ENCODE measurements around the gene ASAP3. TPM values are rescaled to one million over a fixed set of nuclear protein-coding genes. Genes with fewer than 3 reads are reported as not detected.
A peak's percentile ranks its signal among the peaks of the same experiment; 100 is the strongest.

Gene ASAP3
- total RNA-seq, 2 experiments from 2014 or later, result 0.81 to 1.2 TPM

GRCh38 chr1:23524716-23525401 lies 40.9 kb upstream of the ASAP3 start:
- Mint-ChIP-seq H3K27me3 (no peaks in the 10 kb centered on the region), H3K9me3 (no peaks in the 10 kb centered on the region), H3K27ac (peak overlapping the region; percentile 88), H3K36me3 (ENCODE audit: low read depth) (no peaks in the 10 kb centered on the region), H3K4me1 (ENCODE audit: low read depth) (peaks cover 73% of the 10 kb centered on the region), H3K4me3 (peak overlapping the region; percentile 74)
- POLR2A ChIA-PET, result interaction anchor here (0.6 to 5.9 kb wide), 11 partner anchors 9 to 102 kb away, joined by 3 to 38 read pairs (median 4); partner anchors contain the start of gene ID3
- H3K9me3 ChIP-seq (ENCODE audit: control insufficient read depth in 1 of 2, insufficient read depth in 1 of 2, low read length in 2 of 2), result no peaks in the 10 kb centered on the region
- CTCF ChIA-PET, result interaction anchor here (1.7 to 3.2 kb wide), 4 partner anchors 15 to 112 kb away, joined by 7 to 21 read pairs (median 12); no protein-coding TSS in a partner anchor
- H3K27ac ChIP-seq (ENCODE audit: low read depth in 1 of 2, low read length in 2 of 2), result peak overlapping the region; percentile 24 to 58
- intact Hi-C loops (cut with DNase I, micrococcal nuclease), result no loop called here
- TF ChIP-seq, protein P1, sequence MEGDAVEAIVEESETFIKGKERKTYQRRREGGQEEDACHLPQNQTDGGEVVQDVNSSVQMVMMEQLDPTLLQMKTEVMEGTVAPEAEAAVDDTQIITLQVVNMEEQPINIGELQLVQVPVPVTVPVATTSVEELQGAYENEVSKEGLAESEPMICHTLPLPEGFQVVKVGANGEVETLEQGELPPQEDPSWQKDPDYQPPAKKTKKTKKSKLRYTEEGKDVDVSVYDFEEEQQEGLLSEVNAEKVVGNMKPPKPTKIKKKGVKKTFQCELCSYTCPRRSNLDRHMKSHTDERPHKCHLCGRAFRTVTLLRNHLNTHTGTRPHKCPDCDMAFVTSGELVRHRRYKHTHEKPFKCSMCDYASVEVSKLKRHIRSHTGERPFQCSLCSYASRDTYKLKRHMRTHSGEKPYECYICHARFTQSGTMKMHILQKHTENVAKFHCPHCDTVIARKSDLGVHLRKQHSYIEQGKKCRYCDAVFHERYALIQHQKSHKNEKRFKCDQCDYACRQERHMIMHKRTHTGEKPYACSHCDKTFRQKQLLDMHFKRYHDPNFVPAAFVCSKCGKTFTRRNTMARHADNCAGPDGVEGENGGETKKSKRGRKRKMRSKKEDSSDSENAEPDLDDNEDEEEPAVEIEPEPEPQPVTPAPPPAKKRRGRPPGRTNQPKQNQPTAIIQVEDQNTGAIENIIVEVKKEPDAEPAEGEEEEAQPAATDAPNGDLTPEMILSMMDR (IDR thresholded peaks at IDR 0.05), result no peak
- peak overlapping the region; percentile 10 for H3K4me3 ChIP-seq (ENCODE audit: low read length)
- no peaks in the 10 kb centered on the region for H3K36me3 ChIP-seq (ENCODE audit: insufficient read depth, low read length)
- peaks cover 65% of the 10 kb centered on the region for H3K4me1 ChIP-seq (ENCODE audit: insufficient read depth, low read length)
- DNase-seq (peak in 11 of 14 experiments; percentile 14 to 80 (median 30)), ATAC-seq (ENCODE audit: poor library complexity) (peak; percentile 13)
- no peaks in the 10 kb centered on the region for H3K27me3 ChIP-seq (ENCODE audit: control insufficient read depth in 1 of 2, insufficient read depth in 2 of 2, low read length in 2 of 2)

DNA sequence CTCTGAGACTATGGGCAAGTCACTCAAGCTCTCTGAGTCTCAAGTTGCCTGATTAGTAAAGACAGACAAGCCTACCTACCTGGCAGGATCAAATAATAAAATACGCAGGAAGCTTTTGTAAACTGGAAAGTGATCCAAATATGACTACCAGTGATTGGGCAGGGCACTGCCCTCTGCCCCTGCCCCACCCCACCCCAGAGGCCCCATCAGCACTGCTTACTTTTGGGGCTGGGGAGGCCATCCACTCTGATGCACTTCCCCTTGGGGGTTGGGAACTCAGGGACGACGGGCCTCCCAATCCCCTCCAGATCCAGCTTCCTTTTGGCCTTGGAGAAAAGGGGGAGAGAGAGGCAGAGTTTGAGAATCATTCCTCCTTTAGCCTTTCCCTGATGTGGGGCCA lies 40.2 kb upstream of the ASAP3 start:
- Histone ChIP-seq H3K27ac (ENCODE audit: low read depth in 1 of 2, low read length in 2 of 2) (peak overlapping the region in 1 of 2 donors; percentile 58), H3K4me1 (ENCODE audit: insufficient read depth, low read length) (peaks cover 58% of the 10 kb centered on the region), H3K27me3 (ENCODE audit: control insufficient read depth in 1 of 2, insufficient read depth in 2 of 2, low read length in 2 of 2) (no peaks in the 10 kb centered on the region), H3K4me3 (ENCODE audit: low read length) (no peak overlapping the region), H3K36me3 (ENCODE audit: insufficient read depth, low read length) (no peaks in the 10 kb centered on the region), H3K9me3 (ENCODE audit: control insufficient read depth in 1 of 2, insufficient read depth in 1 of 2, low read length in 2 of 2) (no peaks in the 10 kb centered on the region)
- Mint-ChIP-seq H3K27me3 (no peaks in the 10 kb centered on the region), H3K4me1 (ENCODE audit: low read depth) (peaks cover 66% of the 10 kb centered on the region), H3K9me3 (no peaks in the 10 kb centered on the region), H3K27ac (peak overlapping the region; percentile 88), H3K4me3 (peak overlapping the region; percentile 30), H3K36me3 (ENCODE audit: low read depth) (no peaks in the 10 kb centered on the region)
- intact Hi-C loops (cut with DNase I, micrococcal nuclease), result no loop called here
- ATAC-seq (ENCODE audit: poor library complexity) (no peak), DNase-seq (no peak)
- POLR2A ChIA-PET, result interaction anchor here (0.6 to 5.9 kb wide), 8 partner anchors 16 to 103 kb away, joined by 3 to 38 read pairs (median 4); partner anchors contain the start of gene ID3
- TF ChIP-seq, protein P1 (IDR thresholded peaks at IDR 0.05), result no peak
- CTCF ChIA-PET, result interaction anchor here (1.7 to 3.2 kb wide), 4 partner anchors 16 to 113 kb away, joined by 7 to 21 read pairs (median 12); no protein-coding TSS in a partner anchor

DNA sequence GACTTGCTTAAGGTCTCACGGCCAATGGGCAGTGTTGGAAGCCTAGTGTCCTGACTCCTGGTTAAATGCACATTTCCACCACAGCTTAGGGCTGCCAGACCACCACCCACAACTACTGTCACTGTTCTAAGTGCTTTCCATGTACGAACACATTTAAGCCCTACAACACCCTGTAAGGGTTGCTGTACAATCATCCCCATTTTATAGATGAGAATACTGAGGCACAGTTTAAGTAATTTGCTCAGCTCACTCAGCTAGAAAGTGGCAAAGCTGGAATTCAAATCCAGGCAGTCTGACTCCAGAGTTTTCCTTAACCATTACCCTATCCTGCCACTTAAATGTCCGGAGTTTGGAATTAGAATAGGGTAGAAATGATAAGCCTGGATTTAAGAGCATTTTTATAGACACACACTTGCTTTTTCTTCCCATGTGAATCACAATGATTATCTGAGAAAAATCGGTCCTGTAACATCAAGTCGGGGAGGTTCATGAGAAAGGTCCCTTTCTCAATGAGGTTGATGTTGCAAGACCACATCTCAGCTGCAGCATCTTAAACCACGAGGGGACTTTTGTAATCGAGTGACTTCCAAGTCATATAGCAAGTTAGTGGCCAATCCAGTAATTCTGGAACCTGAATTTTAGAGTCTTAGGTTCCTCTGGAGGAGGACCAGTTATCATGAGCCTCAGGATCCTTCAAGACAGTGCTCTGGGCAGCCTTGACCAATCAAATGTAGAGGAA lies 38.4 kb upstream of the ASAP3 start:
- peaks cover 41% of the 10 kb centered on the region for H3K4me1 ChIP-seq (ENCODE audit: insufficient read depth, low read length)
- Mint-ChIP-seq H3K27ac (peak overlapping the region; percentile 59), H3K27me3 (no peaks in the 10 kb centered on the region), H3K4me1 (ENCODE audit: low read depth) (peaks cover 48% of the 10 kb centered on the region), H3K36me3 (ENCODE audit: low read depth) (peaks cover 3% of the 10 kb centered on the region), H3K4me3 (no peak overlapping the region), H3K9me3 (no peaks in the 10 kb centered on the region)
- H3K4me3 ChIP-seq (ENCODE audit: low read length), result no peak overlapping the region
- no peaks in the 10 kb centered on the region for H3K27me3 ChIP-seq (ENCODE audit: control insufficient read depth in 1 of 2, insufficient read depth in 2 of 2, low read length in 2 of 2)
- DNase-seq (peak in 2 of 14 experiments; percentile 59 to 66), ATAC-seq (ENCODE audit: poor library complexity) (no peak)
- H3K36me3 ChIP-seq (ENCODE audit: insufficient read depth, low read length), result no peaks in the 10 kb centered on the region
- TF ChIP-seq, protein P1 (IDR thresholded peaks at IDR 0.05), result no peak
- intact Hi-C loops (cut with DNase I, micrococcal nuclease), result no loop called here
- ChIA-PET POLR2A (interaction anchor here (0.6 kb wide), 1 partner anchor 76 kb away, joined by 3 read pairs; no protein-coding TSS in a partner anchor), CTCF (interaction anchor here (1.2 kb wide), 1 partner anchor 115 kb away, joined by 4 read pairs; no protein-coding TSS in a partner anchor)
- H3K27ac ChIP-seq (ENCODE audit: low read depth in 1 of 2, low read length in 2 of 2), result peak overlapping the region in 1 of 2 donors; percentile 49
- H3K9me3 ChIP-seq (ENCODE audit: control insufficient read depth in 1 of 2, insufficient read depth in 1 of 2, low read length in 2 of 2), result no peaks in the 10 kb centered on the region

Measured in CD4-positive, alpha-beta T cell (primary cell).